22Rv1 (cell line): ENCODE measurements around the gene DIO1.
A peak's percentile ranks its signal among the peaks of the same experiment; 100 is the strongest.

ENCODE experiments used
- H3K27ac ChIP-seq: fragments of 450-650 bp; 2 replicates; pipeline ENCODE4 v1.5.1; 2017
- CTCF ChIP-seq: fragments of 450-650 bp; IDR thresholded peaks from 2 replicates; pipeline ENCODE4 v1.5.1; 2017; ENCODE audit warnings: mild to moderate bottlenecking
- ZFX ChIP-seq: fragments of 450-650 bp; IDR thresholded peaks from 2 replicates; pipeline ENCODE4 v1.6.1; 2017; ENCODE audit warnings: antibody characterized with exemption, borderline replicate concordance

Gene DIO1

GRCh38 chr1:53889304-53890298 is 4.4 kb upstream of the DIO1 start, which contains the start of gene YIPF1:
Gene YIPF1 (minus strand): TSS chr1:53889797. CDS start chr1:53888937, 860 bp downstream.
- TF ChIP-seq ZFX (no peak), CTCF (no peak)
- H3K27ac ChIP-seq, result peak within 1 kb of the TSS; percentile 61

DNA sequence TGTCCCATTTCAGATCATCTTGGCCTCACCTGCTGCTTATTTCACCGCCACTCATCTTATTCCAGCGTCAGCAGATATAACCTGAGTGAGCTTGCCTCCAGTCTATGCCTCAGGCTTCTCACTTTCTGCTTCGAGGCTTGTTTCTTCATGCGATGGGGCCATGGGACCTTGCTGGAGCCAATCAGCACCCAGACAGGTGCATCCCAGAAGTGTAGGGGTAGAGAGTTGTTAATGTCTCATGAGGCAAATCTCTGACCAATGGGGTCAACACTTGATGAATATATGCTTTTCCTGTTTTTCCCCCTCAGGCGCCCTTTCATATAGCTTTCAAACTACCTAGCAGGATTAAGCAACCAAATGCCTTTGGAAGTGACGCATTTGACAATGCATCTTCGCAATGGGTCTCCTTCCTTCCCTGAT is 3.5 kb upstream of the DIO1 start:
- H3K27ac ChIP-seq, result peak overlapping the region; percentile 61; the same call in 1 of the 2 replicates
- no peak for TF ChIP-seq ZFX
- no peak for TF ChIP-seq CTCF

DNA sequence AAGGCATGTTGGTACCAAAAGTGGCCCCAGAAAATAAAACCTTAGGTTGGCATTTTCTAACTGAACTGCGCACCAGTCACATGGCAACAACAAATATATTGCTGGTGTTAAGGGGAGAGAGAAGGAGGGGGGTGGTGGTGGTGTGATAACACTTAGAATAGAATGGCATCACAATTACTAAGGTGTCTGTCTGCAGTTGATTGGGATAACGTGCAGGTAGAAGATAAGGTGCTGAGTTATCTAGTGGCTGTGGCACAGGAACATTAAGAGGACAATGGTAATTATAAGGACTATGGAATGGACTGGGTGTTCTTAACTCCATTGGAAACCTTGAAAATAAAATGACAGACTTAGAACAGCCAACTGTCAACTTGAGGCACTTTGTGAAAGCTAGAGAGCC is 3.0 kb upstream of the DIO1 start:
- TF ChIP-seq CTCF, result no peak
- no peak for TF ChIP-seq ZFX
- no peak overlapping the region for H3K27ac ChIP-seq

DNA sequence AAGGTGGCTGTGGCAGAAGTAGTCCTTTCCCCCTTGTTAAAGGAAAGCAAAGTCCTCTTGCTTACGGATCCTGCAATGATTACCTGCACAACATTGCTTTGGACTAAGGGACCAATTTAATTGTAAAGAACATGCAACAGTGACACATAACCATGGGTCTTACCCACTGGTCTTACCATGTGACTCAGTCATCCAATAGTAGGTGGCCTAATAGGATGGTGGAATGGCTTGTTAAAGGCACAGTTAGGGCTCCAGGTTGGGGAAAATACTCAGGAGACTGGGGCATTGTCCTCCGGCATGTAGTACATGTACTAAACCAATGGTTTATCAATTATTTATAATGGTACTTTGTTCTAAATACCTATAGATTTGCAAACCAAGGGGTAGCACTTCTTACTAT is 2.3 kb upstream of the DIO1 start:
- TF ChIP-seq ZFX (no peak), CTCF (no peak)
- no peak overlapping the region for H3K27ac ChIP-seq

DNA sequence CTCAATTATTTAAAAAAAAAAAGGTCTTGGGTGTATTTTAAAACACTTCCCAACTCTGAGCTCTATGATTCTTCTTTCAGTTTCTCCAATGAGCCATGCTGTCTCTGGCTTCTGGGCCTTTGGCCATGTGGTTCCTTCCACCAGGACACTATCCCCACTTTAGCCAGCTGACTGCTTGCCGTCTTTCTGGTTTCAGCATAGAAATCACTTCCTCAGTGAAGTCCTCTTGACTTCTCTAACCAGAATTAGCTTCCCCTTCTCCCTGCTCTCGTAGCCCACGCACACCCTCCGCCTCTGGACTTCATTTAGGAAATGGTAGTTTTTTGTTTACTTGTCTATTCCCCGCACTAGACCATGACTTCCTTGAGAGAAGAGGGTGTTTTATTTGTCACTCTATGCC is 1.1 kb upstream of the DIO1 start:
- TF ChIP-seq CTCF (no peak), ZFX (no peak)
- H3K27ac ChIP-seq, result no peak overlapping the region

GRCh38 chr1:53894644-53895043 is 657 bp downstream of the DIO1 start:
- no peak overlapping the region for H3K27ac ChIP-seq
- TF ChIP-seq ZFX (no peak), CTCF (no peak)

DNA sequence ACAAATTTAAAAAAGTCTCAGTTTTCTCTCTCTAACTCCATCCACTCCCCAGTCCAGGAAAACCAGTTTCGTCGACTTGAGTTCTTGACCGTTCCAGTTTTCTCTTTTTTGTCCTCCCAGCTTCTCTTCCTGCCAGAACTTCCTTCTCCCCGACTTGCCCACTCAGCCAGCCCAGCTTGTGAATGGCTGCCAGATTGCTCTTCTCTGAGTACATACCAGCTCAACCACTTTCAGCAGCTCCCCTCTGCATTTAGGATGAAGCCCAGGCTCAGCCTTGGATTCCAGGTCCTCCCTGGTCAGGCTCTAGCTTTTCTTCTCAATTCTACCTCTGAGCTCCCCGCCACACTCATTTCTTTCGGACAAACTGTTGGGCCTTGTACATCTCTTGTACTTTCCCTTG is 1.4 kb downstream of the DIO1 start:
- no peak overlapping the region for H3K27ac ChIP-seq
- no peak for TF ChIP-seq ZFX
- TF ChIP-seq CTCF, result no peak
